Fibroblast of lung (primary cell): ENCODE data around the gene KCNQ1OT1. TPM values are rescaled to one million over a fixed set of nuclear protein-coding genes. Genes with fewer than 3 reads are reported as not detected.

Experiments used
- DNase-seq, 2 donors: peaks; one replicate each; pipeline versions ENCODE4 v3.0.0 to v3.0.0-alpha.2; 2010; ENCODE audit warnings: low read depth in 2 of 2
- H2AFZ ChIP-seq: 2 replicates; pipeline ENCODE4 v1.5.1; 2012; ENCODE audit warnings: low read length, control low read depth, inconsistent platforms
- H3K27ac ChIP-seq: 2 replicates; pipeline ENCODE4 v1.5.1; 2011; ENCODE audit warnings: low read length, control low read depth; ENCODE audit not compliant: insufficient read depth
- H3K27me3 ChIP-seq: 2 replicates; pipeline ENCODE4 v1.5.1; 2011; ENCODE audit warnings: mild to moderate bottlenecking, low read length; ENCODE audit not compliant: control insufficient read depth, insufficient read depth
- H3K36me3 ChIP-seq: 2 replicates; pipeline ENCODE4 v1.5.1; 2011; ENCODE audit warnings: low read length; ENCODE audit not compliant: control insufficient read depth, insufficient read depth
- H3K4me1 ChIP-seq: 2 replicates; pipeline ENCODE4 v1.5.1; 2011; ENCODE audit warnings: low read length; ENCODE audit not compliant: control insufficient read depth, insufficient read depth; ENCODE audit errors: extremely low read depth
- H3K4me2 ChIP-seq: 2 replicates; pipeline ENCODE4 v1.5.1; 2011; ENCODE audit warnings: low read length, control low read depth; ENCODE audit not compliant: insufficient read depth; ENCODE audit errors: extremely low read depth
- H3K4me3 ChIP-seq, 4 experiments: fragments of 200-600 bp in 1 of 4; sonication (generic) in 1 of 4; replicated peaks in 1 of 4; 2 replicates each; pipeline ENCODE4 v1.5.1; 2011 to 2016; ENCODE audit warnings: low read length in 4 of 4, low read depth in 3 of 4, mild to moderate bottlenecking in 3 of 4, control low read depth in 2 of 4, inconsistent platforms in 1 of 4, mixed read lengths in 1 of 4; ENCODE audit not compliant: insufficient read depth in 1 of 4; ENCODE audit errors: control extremely low read depth in 1 of 4
- H3K79me2 ChIP-seq: 2 replicates; pipeline ENCODE4 v1.5.1; 2012; ENCODE audit warnings: mild to moderate bottlenecking, low read length, inconsistent platforms; ENCODE audit not compliant: control insufficient read depth, insufficient read depth
- H3K9ac ChIP-seq: 2 replicates; pipeline ENCODE4 v1.5.1; 2011; ENCODE audit warnings: mild to moderate bottlenecking, low read length, control low read depth; ENCODE audit not compliant: insufficient read depth
- H3K9me3 ChIP-seq: 2 replicates; pipeline ENCODE4 v1.5.1; 2012; ENCODE audit warnings: low read depth, low read length; ENCODE audit not compliant: control insufficient read depth, insufficient read depth
- H4K20me1 ChIP-seq: 2 replicates; pipeline ENCODE4 v1.5.1; 2011; ENCODE audit warnings: low read length; ENCODE audit not compliant: control insufficient read depth, insufficient read depth; ENCODE audit errors: extremely low read depth
- EZH2 ChIP-seq: IDR thresholded peaks from 2 replicates; pipeline ENCODE4 v1.5.1; 2012; ENCODE audit warnings: low read length, control low read depth, mild to moderate bottlenecking; ENCODE audit errors: missing control alignments
- polyA plus RNA-seq, 2 donors: library from polyadenylated mRNA; depleted of rRNA in 1 of 2; stranded (reverse) in 1 of 2; unstranded in 1 of 2; fragments of >200 nt; gene quantifications; 2 replicates each; pipeline ENCODE4 v1.2.1, GENCODE V29; 2011 to 2012; ENCODE audit warnings: missing spikeins in 1 of 2
- total RNA-seq: library from RNA; depleted of rRNA; stranded (reverse); fragments of >200 nt; gene quantifications from 2 replicates; pipeline ENCODE4 v1.2.1, GENCODE V29; 2014
- TF ChIP-seq, protein P1 (sequence below), 2 donors: IDR thresholded peaks in 1 of 2; conservative IDR thresholded peaks in 1 of 2; 1 replicate in 1 of 2; 2 replicates in 1 of 2; pipeline ENCODE4 v1.5.1; 2011 to 2012; ENCODE audit warnings: low read length in 2 of 2, control low read depth in 1 of 2, inconsistent platforms in 1 of 2, low read depth in 1 of 2, mild to moderate bottlenecking in 1 of 2

KCNQ1OT1 gene
- total and polyA plus RNA-seq, 2 donors (not counting 1 experiment from before 2014, with no cell fraction given): 0.11 to 1.8 TPM

- Histone ChIP-seq H2AFZ (no peak overlapping the region), H3K27ac (no peak overlapping the region), H3K4me1 (no peaks in the 10 kb centered on the region), H3K9ac (no peak overlapping the region), H3K27me3 (no peaks in the 10 kb centered on the region), H3K79me2 (no peaks in the 10 kb centered on the region), H3K36me3 (no peaks in the 10 kb centered on the region), H3K4me3 (no peak overlapping the region), H4K20me1 (no peaks in the 10 kb centered on the region), H3K9me3 (peaks cover 3% of the 10 kb centered on the region), H3K4me2 (no peak overlapping the region)
- TF ChIP-seq, protein P1, sequence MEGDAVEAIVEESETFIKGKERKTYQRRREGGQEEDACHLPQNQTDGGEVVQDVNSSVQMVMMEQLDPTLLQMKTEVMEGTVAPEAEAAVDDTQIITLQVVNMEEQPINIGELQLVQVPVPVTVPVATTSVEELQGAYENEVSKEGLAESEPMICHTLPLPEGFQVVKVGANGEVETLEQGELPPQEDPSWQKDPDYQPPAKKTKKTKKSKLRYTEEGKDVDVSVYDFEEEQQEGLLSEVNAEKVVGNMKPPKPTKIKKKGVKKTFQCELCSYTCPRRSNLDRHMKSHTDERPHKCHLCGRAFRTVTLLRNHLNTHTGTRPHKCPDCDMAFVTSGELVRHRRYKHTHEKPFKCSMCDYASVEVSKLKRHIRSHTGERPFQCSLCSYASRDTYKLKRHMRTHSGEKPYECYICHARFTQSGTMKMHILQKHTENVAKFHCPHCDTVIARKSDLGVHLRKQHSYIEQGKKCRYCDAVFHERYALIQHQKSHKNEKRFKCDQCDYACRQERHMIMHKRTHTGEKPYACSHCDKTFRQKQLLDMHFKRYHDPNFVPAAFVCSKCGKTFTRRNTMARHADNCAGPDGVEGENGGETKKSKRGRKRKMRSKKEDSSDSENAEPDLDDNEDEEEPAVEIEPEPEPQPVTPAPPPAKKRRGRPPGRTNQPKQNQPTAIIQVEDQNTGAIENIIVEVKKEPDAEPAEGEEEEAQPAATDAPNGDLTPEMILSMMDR (conservative IDR thresholded peaks at IDR 0.05 in 1 of 2, IDR thresholded peaks at IDR 0.05 in 1 of 2; ENCODE audit: low read depth in 1 of 2, low read length in 2 of 2): no peak
- no peak for TF ChIP-seq EZH2
- no peak for DNase-seq
Measured at GRCh38 chr11:2645779-2646118, 54.0 kb downstream of the KCNQ1OT1 start.

DNA sequence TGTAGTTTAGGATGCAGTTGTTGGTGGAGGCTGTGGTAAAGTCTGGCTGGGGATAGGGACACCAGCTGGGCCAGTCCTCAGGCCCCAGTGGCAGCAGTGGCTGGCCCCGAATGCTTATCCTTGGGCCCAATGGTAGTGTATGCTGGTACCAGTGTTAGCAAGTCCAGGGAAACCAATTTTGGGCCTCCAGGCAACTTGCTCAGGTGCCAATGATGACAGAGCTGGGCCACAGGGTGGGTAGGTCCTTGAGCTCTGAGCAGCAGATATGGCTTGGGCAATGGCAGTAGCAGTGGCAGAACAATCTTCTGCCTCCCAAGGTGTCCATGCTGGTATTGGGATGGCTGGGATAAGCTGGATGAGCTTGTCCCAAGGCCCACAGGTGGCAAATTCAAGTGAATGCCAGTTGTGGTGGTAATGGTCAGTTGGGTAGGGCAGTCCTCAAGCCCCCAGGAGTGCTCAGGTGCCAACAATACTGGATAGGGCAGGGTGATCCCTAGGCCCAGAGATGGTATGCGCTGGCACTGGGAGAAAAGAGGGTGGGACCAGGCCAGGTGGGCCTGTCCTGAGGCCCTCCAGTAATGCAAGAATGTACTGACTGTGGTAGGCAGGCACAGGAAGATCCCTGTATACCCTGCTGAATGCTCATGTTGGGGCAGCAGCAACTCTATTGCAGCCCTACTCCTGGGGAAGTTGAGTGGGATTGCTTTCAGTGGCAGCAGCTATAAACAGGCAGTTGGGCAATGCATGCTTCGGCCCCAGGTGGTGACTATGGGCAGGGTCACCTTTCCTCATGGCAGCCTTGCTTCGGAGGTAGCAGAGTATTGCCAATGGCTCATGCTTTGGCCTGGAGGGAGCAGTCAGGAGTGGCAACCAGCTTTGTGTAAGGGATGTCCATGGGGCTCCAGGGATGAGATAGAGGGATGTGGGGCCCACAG lies 54.7 kb downstream of the KCNQ1OT1 start:
- Histone ChIP-seq H3K27ac (no peak overlapping the region), H3K4me1 (no peaks in the 10 kb centered on the region), H3K79me2 (no peaks in the 10 kb centered on the region), H2AFZ (no peak overlapping the region), H3K36me3 (no peaks in the 10 kb centered on the region), H3K27me3 (no peaks in the 10 kb centered on the region), H3K4me3 (no peak overlapping the region), H3K9ac (no peak overlapping the region), H3K4me2 (no peak overlapping the region), H4K20me1 (no peaks in the 10 kb centered on the region), H3K9me3 (peaks cover 3% of the 10 kb centered on the region)
- TF ChIP-seq, protein P1 (conservative IDR thresholded peaks at IDR 0.05 in 1 of 2, IDR thresholded peaks at IDR 0.05 in 1 of 2; ENCODE audit: low read depth in 1 of 2, low read length in 2 of 2): no peak
- no peak for DNase-seq

DNA sequence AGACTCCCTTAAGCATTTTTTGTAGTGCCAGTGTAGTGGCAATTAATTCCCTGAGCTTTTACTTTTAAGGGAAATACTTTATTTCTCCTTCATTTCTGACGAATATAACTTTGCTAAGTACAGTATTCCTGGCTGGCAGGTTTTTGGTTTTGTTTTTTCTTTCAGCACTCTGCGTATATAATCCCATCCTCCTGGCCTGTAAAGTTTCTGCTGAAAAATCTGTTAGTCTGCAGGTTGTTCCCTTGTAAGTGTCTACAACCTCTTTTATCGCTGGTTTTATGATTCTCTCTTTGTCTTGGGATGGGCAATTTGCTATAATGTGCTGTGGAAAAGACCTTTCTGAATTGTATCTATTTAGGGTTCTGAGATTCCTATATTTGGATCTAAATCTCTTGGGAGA lies 56.0 kb downstream of the KCNQ1OT1 start:
- H4K20me1 ChIP-seq: no peaks in the 10 kb centered on the region
- H3K9me3 ChIP-seq: peaks cover 3% of the 10 kb centered on the region

More for the DNA sequence above, 56.0 kb downstream of the KCNQ1OT1 start:
- H3K9ac ChIP-seq: no peak overlapping the region
- no peaks in the 10 kb centered on the region for H3K36me3 ChIP-seq
- H3K4me3 ChIP-seq: no peak overlapping the region
- H3K79me2 ChIP-seq: no peaks in the 10 kb centered on the region
- no peak overlapping the region for H3K4me2 ChIP-seq
- no peak overlapping the region for H2AFZ ChIP-seq
- no peaks in the 10 kb centered on the region for H3K4me1 ChIP-seq
- no peaks in the 10 kb centered on the region for H3K27me3 ChIP-seq
- H3K27ac ChIP-seq: no peak overlapping the region
- TF ChIP-seq, protein P1 (conservative IDR thresholded peaks at IDR 0.05 in 1 of 2, IDR thresholded peaks at IDR 0.05 in 1 of 2; ENCODE audit: low read depth in 1 of 2, low read length in 2 of 2): no peak
- no peak for TF ChIP-seq EZH2
- no peak for DNase-seq
